Subcutaneous abdominal adipose tissue (tissue), 5 donors: ENCODE measurements around the gene TOMM40L.

Experiments
- H3K27ac ChIP-seq: one replicate; pipeline ENCODE4 v1.7.0; 2013; ENCODE audit warnings: low read depth, mild to moderate bottlenecking, inconsistent platforms, low read length, moderate library complexity
- H3K27me3 ChIP-seq, 5 donors: one replicate each; pipeline ENCODE4 v1.7.0; 2013; ENCODE audit warnings: low read length in 5 of 5, inconsistent platforms in 1 of 5; ENCODE audit not compliant: control insufficient read depth in 5 of 5, insufficient read depth in 4 of 5
- H3K36me3 ChIP-seq, 5 donors: one replicate each; pipeline ENCODE4 v1.7.0; 2013; ENCODE audit warnings: low read length in 5 of 5; ENCODE audit not compliant: control insufficient read depth in 5 of 5, insufficient read depth in 5 of 5
- H3K4me1 ChIP-seq, 5 donors: one replicate each; pipeline ENCODE4 v1.7.0; 2013; ENCODE audit warnings: low read length in 5 of 5, mild to moderate bottlenecking in 3 of 5, moderate library complexity in 1 of 5; ENCODE audit not compliant: control insufficient read depth in 5 of 5, insufficient read depth in 5 of 5
- H3K4me3 ChIP-seq, 5 donors: one replicate each; pipeline ENCODE4 v1.7.0; 2013; ENCODE audit warnings: low read length in 5 of 5, low read depth in 1 of 5
- H3K9ac ChIP-seq, 5 donors: one replicate each; pipeline ENCODE4 v1.7.0; 2013; ENCODE audit warnings: low read length in 5 of 5, mild to moderate bottlenecking in 4 of 5, moderate library complexity in 3 of 5
- H3K9me3 ChIP-seq, 5 donors: one replicate each; pipeline ENCODE4 v1.7.0; 2013; ENCODE audit warnings: low read length in 5 of 5; ENCODE audit not compliant: control insufficient read depth in 5 of 5
- donor health status: healthy.
- donor health status: healthy.
- donor health status: healthy.
- donor health status: healthy.
- donor health status: healthy.

The TOMM40L gene

DNA sequence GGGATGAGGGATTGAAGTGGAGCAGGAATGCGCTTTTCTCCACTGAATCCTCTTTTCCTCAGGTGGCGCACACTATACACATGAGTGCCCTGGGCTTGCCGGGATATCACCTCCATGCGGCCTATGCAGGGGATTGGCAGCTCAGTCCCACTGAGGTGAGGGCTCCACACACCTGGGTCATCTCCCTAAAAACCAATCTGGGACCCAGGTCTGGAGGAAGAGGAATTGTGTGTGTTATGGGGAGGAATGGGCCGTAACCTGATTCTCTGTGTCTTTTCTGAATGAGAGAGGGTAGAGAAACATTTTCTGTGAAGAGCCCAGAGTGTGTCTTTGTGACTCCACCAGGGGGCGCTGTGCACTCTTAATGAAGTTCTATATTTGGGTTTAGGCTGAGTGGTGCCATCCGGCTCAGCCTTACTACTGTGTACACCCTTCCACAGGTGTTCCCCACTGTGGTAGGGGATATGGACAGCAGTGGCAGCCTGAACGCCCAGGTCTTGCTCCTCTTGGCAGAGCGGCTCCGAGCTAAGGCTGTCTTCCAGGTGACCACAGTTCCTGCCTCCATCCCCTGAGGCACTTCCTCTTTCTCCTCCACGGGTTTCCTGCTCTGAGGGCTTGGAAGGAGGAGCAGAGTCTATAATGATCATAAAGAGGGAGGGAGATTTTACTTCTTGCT lies 1.5 kb downstream of the TOMM40L start:
- peaks cover 5 to 31% (median 29%) of the 10 kb centered on the region in 5 donors for H3K4me1 ChIP-seq
- no peak overlapping the region for H3K27ac ChIP-seq
- H3K36me3 ChIP-seq = peaks cover 0 to 33% (median 25%) of the 10 kb centered on the region in 5 donors
- H3K9ac ChIP-seq = peak overlapping the region in 4 of 5 donors; percentile 66 to 81 (median 71)
- H3K9me3 ChIP-seq = no peaks in the 10 kb centered on the region
- H3K4me3 ChIP-seq = peak overlapping the region; percentile 5 to 88 (median 76)
- H3K27me3 ChIP-seq = no peaks in the 10 kb centered on the region

- Histone ChIP-seq H3K27me3 (no peaks in the 10 kb centered on the region), H3K36me3 (peaks cover 0 to 33% (median 25%) of the 10 kb centered on the region in 5 donors), H3K9ac (peak overlapping the region in 2 of 5 donors; percentile 62 to 67), H3K4me3 (peak overlapping the region in 3 of 5 donors; percentile 52 to 88 (median 77)), H3K27ac (no peak overlapping the region), H3K9me3 (no peaks in the 10 kb centered on the region), H3K4me1 (peaks cover 5 to 31% (median 29%) of the 10 kb centered on the region in 5 donors)
These were observed 2.2 kb downstream of the TOMM40L start for GRCh38 chr1:161228032-161228431.

GRCh38 chr1:161229896-161230295 lies 4.0 kb downstream of the TOMM40L start:
- Histone ChIP-seq H3K27ac (no peak overlapping the region), H3K27me3 (no peaks in the 10 kb centered on the region), H3K9ac (peak overlapping the region in 1 of 5 donors; percentile 4), H3K4me3 (no peak overlapping the region), H3K9me3 (no peaks in the 10 kb centered on the region), H3K4me1 (peaks cover 5 to 31% (median 29%) of the 10 kb centered on the region in 5 donors), H3K36me3 (peaks cover 0 to 33% (median 25%) of the 10 kb centered on the region in 5 donors)

- Histone ChIP-seq H3K4me3 (no peak overlapping the region), H3K36me3 (peaks cover 0 to 33% (median 25%) of the 10 kb centered on the region in 5 donors), H3K4me1 (peaks cover 3 to 24% (median 23%) of the 10 kb centered on the region in 5 donors), H3K9ac (no peak overlapping the region), H3K9me3 (no peaks in the 10 kb centered on the region), H3K27ac (no peak overlapping the region), H3K27me3 (no peaks in the 10 kb centered on the region)
These were observed 4.9 kb downstream of the TOMM40L start for GRCh38 chr1:161230762-161231161.

DNA sequence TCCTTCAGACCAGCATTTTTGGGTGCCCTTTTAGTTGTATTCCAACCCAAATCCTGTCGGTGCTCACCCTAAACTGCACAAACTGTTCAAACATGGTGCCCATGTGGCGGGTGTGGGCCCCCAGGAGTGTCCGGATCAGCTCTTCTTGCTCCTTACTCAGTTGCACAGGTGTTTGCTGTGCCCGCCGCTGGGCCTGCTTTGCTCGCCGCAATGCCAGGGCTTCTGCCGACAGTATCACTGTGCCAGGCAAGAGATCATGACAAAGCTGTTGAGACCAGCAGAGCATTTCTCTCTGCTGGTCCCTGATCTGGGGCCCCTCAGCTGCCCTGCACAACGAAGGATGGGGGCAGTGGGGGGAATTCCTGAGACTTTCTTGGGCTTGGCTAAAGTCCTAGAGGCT lies 7.2 kb downstream of the TOMM40L start:
- peaks cover 0 to 30% (median 25%) of the 10 kb centered on the region in 5 donors for H3K36me3 ChIP-seq
- H3K4me1 ChIP-seq = peaks cover 0 to 2% (median under 1%) of the 10 kb centered on the region in 5 donors
- H3K9ac ChIP-seq = no peak overlapping the region
- H3K9me3 ChIP-seq = no peaks in the 10 kb centered on the region
- H3K4me3 ChIP-seq = no peak overlapping the region
- no peak overlapping the region for H3K27ac ChIP-seq
- peaks cover 0 to 2% (median 0%) of the 10 kb centered on the region in 5 donors for H3K27me3 ChIP-seq

- Histone ChIP-seq H3K9me3 (no peaks in the 10 kb centered on the region), H3K27ac (no peak overlapping the region), H3K36me3 (peaks cover 0 to under 1% (median 0%) of the 10 kb centered on the region in 5 donors), H3K9ac (no peak overlapping the region), H3K4me1 (no peaks in the 10 kb centered on the region), H3K27me3 (peaks cover 0 to 4% (median 0%) of the 10 kb centered on the region in 5 donors), H3K4me3 (no peak overlapping the region)
These were observed 10.3 kb downstream of the TOMM40L start for GRCh38 chr1:161235957-161236775.

DNA sequence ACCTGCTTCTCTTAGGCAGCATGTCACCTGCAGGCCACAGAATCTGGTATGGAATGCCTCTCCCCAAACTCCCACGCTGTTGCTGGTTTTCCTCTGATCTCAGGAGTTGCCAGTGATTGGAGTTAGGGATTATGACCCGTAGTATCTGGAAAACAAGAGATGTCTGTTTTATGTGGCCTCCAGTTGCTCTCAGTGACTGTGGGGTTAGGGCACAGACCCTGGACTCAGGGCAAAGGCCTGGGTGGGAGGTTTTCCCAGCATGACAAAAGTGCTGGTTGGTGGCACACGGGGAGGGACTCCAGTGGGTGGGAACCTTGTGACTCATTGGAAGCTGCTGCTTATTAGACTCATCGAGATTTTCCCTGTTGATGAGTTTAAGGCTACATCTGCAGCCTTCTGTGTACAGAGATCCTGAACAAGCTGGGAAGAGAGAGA lies 12.2 kb downstream of the TOMM40L start, which contains the start of gene NR1I3:
Gene NR1I3 (minus strand): TSS at position 165 of the 435 bp plus-strand sequence. CDS start 1,638 bp downstream, outside the sequence.
- no peak within 1 kb of the TSS for H3K9ac ChIP-seq
- H3K4me3 ChIP-seq = no peak within 1 kb of the TSS
- H3K9me3 ChIP-seq = no peaks in the 10 kb centered on the region
- no peaks in the 10 kb centered on the region for H3K4me1 ChIP-seq
- no peak within 1 kb of the TSS for H3K27ac ChIP-seq
- no peaks in the 10 kb centered on the region for H3K36me3 ChIP-seq
- H3K27me3 ChIP-seq = peaks cover 0 to 8% (median 0%) of the 10 kb centered on the region in 5 donors

DNA sequence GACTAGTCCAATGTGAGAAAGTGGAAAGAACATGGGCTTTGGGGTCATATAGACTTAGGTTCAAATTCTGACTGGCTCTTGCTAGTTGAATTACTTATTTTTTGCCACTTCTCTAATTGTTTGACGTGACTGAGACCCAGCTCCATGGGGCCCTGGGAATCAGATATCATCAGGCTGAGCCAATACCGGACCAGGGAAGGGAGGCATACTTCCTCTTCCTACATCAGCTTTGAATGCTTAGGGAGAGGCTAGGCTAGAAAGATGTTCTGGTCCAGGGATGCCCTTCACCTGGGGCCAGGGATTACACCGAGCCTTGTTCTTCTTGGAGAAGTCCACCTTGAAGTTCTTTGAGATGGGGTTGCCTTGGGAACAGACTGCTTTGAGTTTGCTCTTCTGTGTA lies 15.8 kb downstream of the TOMM40L start:
- H3K36me3 ChIP-seq = no peaks in the 10 kb centered on the region
- no peak overlapping the region for H3K27ac ChIP-seq
- H3K4me1 ChIP-seq = no peaks in the 10 kb centered on the region
- no peaks in the 10 kb centered on the region for H3K9me3 ChIP-seq
- H3K9ac ChIP-seq = no peak overlapping the region
- H3K27me3 ChIP-seq = peaks cover 0 to 8% (median 0%) of the 10 kb centered on the region in 5 donors
- H3K4me3 ChIP-seq = no peak overlapping the region

DNA sequence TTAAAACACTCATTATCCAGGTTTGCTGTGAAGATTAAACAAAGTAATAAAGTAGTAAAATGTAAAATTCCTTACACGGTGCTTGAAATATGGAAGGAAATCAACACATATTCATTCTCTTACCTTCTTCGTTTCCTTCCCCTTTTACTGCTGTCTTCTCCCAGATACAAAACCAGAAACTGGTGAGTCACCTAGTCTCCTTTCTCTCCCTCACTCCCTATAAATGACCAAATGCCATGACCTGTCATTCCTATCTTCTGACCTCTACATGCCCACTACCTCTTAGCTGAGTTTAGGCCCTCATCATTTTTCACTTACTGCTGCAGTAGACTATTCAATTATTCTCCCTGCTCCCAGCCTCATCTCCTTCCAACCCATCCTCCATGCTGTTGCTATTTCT lies 16.5 kb downstream of the TOMM40L start:
- Histone ChIP-seq H3K27me3 (peaks cover 0 to 8% (median 0%) of the 10 kb centered on the region in 5 donors), H3K27ac (no peak overlapping the region), H3K9me3 (no peaks in the 10 kb centered on the region), H3K4me3 (no peak overlapping the region), H3K36me3 (no peaks in the 10 kb centered on the region), H3K9ac (no peak overlapping the region), H3K4me1 (no peaks in the 10 kb centered on the region)

- Histone ChIP-seq H3K4me3 (no peak overlapping the region), H3K9ac (no peak overlapping the region), H3K36me3 (no peaks in the 10 kb centered on the region), H3K9me3 (no peaks in the 10 kb centered on the region), H3K27me3 (peaks cover 0 to 6% (median 0%) of the 10 kb centered on the region in 5 donors), H3K4me1 (no peaks in the 10 kb centered on the region), H3K27ac (no peak overlapping the region)
These were observed 19.0 kb downstream of the TOMM40L start for GRCh38 chr1:161244888-161245287.
